Measurements from ENCODE around the gene NIM1K.

The NIM1K gene

DNA sequence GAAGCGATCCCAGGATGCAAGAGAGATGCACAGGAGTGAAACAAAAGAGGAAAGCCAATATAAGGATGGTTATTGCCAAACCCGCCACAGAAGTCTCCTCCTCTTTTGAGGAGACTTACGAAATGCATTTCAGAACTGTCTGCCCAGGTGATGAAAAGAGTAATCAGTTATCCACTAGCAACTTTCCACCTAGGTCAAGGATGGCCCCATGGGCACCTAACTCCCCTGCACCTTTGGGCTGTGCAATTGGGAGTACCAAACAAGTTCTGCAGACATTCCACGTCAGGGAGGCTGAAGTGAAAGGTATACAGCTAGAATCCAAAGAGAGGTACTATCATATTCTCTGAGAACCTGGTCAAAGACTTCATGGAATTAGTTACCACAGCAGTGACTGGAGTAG, 95.5 kb downstream of the NIM1K start:
- peaks cover 22% of the 10 kb centered on the region for H3K36me3 ChIP-seq (replicated peaks)
- no peak for TF ChIP-seq CTCF (IDR thresholded peaks at IDR 0.05; ENCODE audit: low read depth, low read length, missing control alignments)
- H3K4me3 ChIP-seq (ENCODE audit: low read depth, low read length): no peak overlapping the region
- in situ Hi-C loops (cut with HindIII; ENCODE audit: low pct_ligation_motif_present, low sequenced_read_pairs): no loop called here
- DNase-seq: no peak
- no peak overlapping the region for H3K27ac ChIP-seq
- H3K27me3 ChIP-seq (replicated peaks): no peaks in the 10 kb centered on the region

GRCh38 chr5:43288269-43288831, 96.3 kb downstream of the NIM1K start:
- Histone ChIP-seq H3K4me3 (ENCODE audit: low read depth, low read length) (no peak overlapping the region), H3K36me3 (replicated peaks) (peaks cover 25% of the 10 kb centered on the region), H3K27me3 (replicated peaks) (no peaks in the 10 kb centered on the region), H3K27ac (peak overlapping the region; percentile 13)
- TF ChIP-seq CTCF (IDR thresholded peaks at IDR 0.05; ENCODE audit: low read depth, low read length, missing control alignments): no peak
- in situ Hi-C loops (cut with HindIII; ENCODE audit: low pct_ligation_motif_present, low sequenced_read_pairs): no loop called here
- DNase-seq: no peak

- in situ Hi-C loops (cut with HindIII; ENCODE audit: low pct_ligation_motif_present, low sequenced_read_pairs): no loop called here
- peaks cover 40% of the 10 kb centered on the region for H3K36me3 ChIP-seq (replicated peaks)
- no peak for TF ChIP-seq CTCF (IDR thresholded peaks at IDR 0.05; ENCODE audit: low read depth, low read length, missing control alignments)
These were observed 98.7 kb downstream of the NIM1K start for GRCh38 chr5:43290726-43291125.

GRCh38 chr5:43294226-43294625, 102.2 kb downstream of the NIM1K start:
- peaks cover 57% of the 10 kb centered on the region for H3K36me3 ChIP-seq (replicated peaks)
- in situ Hi-C loops (cut with HindIII; ENCODE audit: low pct_ligation_motif_present, low sequenced_read_pairs): no loop called here
- DNase-seq: peak; percentile 36
- peak overlapping the region; percentile 66 for H3K27ac ChIP-seq
- TF ChIP-seq CTCF (IDR thresholded peaks at IDR 0.05; ENCODE audit: low read depth, low read length, missing control alignments): no peak
- no peak overlapping the region for H3K4me3 ChIP-seq (ENCODE audit: low read depth, low read length)
- no peaks in the 10 kb centered on the region for H3K27me3 ChIP-seq (replicated peaks)

More at GRCh38 chr5:43290726-43291125, 98.7 kb downstream of the NIM1K start:
- Histone ChIP-seq H3K27ac (no peak overlapping the region), H3K27me3 (replicated peaks) (no peaks in the 10 kb centered on the region), H3K4me3 (ENCODE audit: low read depth, low read length) (no peak overlapping the region)
- no peak for DNase-seq

DNA sequence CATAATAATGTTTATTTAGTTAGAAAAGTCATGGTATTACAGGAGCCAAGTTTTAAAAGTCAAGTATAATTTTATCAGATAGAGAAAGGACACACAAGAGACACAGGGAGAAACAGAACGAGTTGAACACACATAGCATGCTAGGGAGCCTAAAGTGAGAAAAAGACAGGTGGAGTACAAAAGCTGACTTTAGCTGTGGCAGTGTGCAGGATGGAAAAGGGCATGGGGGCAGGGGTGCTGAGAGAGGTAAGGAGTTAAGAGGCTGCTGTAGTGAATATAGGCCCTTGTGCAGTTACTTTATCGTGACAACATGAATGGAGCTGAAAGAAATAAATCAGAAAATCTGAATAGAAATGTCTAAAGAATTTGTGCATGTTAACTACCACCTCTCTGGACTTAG, 103.2 kb downstream of the NIM1K start:
- TF ChIP-seq CTCF (IDR thresholded peaks at IDR 0.05; ENCODE audit: low read depth, low read length, missing control alignments): no peak
- H3K4me3 ChIP-seq (ENCODE audit: low read depth, low read length): no peak overlapping the region
- in situ Hi-C loops (cut with HindIII; ENCODE audit: low pct_ligation_motif_present, low sequenced_read_pairs): no loop called here
- no peak for DNase-seq
- H3K27ac ChIP-seq: no peak overlapping the region
- H3K27me3 ChIP-seq (replicated peaks): no peaks in the 10 kb centered on the region
- peaks cover 55% of the 10 kb centered on the region for H3K36me3 ChIP-seq (replicated peaks)

GRCh38 chr5:43296835-43297234, 104.8 kb downstream of the NIM1K start:
- H3K36me3 ChIP-seq (replicated peaks): peaks cover 49% of the 10 kb centered on the region
- no peak overlapping the region for H3K4me3 ChIP-seq (ENCODE audit: low read depth, low read length)
- TF ChIP-seq CTCF (IDR thresholded peaks at IDR 0.05; ENCODE audit: low read depth, low read length, missing control alignments): no peak
- H3K27me3 ChIP-seq (replicated peaks): no peaks in the 10 kb centered on the region
- in situ Hi-C loops (cut with HindIII; ENCODE audit: low pct_ligation_motif_present, low sequenced_read_pairs): no loop called here
- H3K27ac ChIP-seq: no peak overlapping the region
- DNase-seq: no peak
